NCI-H345 treated with DMSO at 0.1 percent for 48 hours (cell line): ENCODE results near the gene RYR1.
A peak's percentile ranks its signal among the peaks of the same experiment; 100 is the strongest.
"Not testable (repeated sequence)": the region's sequence is repeated elsewhere in the genome, so short reads cannot be mapped to it uniquely, and the experiment has no call there.

Experiments
- DNase-seq: peaks from one replicate; lab custom pipeline; 2025; ENCODE audit not compliant: unreplicated experiment; lab: John Stamatoyannopoulos, UW

Gene RYR1

DNA sequence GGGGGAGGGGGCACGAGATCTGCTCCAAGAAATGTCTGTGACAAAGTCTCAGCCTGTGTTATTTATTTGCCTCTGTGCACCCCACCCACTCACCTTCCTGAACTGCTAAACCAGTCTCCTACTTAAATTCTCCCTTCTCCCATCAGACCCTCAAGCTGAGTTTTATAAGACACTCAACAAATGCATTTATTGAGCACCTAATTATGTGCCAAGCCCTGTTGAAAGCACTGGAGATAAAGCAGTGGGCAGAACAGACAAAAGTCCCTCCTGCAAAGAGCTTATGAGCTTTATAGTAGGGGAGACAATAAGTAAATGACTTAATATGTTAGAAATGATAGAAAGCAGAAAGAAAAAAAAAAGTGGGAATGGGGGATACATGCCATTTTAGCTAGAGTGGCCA lies 34.0 kb upstream of the RYR1 start:
- DNase-seq = no peak

DNA sequence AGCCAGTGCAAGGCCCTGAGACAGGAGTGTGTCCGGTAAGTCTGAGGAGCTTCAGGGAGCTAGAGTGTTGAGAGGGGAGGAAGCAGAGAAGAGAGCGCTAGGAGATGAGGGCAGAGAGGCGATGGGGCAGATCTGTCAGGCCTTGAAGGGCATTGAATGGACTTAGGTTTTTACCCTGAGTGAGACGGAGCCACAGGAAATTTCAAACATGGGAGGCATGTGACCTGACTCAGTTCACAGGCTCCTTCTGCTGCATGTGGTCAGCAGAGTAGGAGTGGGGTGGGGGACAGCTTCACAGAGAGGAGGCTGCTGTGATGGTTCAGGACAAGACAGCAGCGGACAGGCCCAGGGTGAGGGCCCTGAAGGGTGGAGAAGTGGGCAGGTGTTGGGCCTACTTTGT lies 33.1 kb upstream of the RYR1 start:
- no peak for DNase-seq

DNA sequence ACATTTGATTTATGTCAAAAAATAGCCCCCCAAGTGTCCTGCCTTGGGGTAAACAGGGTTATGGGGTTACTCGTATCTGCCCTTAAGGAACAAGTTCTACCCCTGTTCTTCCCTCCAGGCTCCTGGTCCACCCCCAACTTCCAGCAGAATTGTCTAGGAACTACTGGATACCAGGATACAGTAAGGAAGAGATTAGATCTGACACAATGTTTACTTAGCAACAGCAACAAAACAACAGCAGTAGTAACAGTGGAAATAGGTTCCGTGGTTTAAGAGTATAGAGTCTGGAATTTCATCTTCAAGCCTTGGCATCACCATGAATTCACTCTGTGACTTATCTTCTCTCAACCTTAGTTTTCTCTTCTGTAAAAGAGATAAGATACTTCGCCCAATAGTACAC lies 32.3 kb upstream of the RYR1 start:
- no peak for DNase-seq

DNA sequence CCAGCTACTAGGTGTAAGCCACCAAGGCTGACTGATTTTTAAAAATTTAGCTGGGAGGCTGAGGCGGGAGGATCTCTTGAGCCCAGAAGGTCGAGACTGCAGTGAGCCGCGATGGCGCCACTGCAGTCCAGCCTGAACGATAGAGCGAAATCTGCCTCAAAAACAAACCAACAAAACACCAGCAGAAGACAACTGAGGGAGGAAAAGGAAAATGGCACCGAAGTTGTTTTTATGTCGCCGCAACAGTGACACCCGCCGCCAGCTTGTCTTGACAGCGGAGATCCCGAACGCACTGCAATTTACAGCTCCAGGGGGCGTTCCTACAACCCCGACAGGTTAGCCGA lies 30.9 kb upstream of the RYR1 start:
- no peak for DNase-seq

DNA sequence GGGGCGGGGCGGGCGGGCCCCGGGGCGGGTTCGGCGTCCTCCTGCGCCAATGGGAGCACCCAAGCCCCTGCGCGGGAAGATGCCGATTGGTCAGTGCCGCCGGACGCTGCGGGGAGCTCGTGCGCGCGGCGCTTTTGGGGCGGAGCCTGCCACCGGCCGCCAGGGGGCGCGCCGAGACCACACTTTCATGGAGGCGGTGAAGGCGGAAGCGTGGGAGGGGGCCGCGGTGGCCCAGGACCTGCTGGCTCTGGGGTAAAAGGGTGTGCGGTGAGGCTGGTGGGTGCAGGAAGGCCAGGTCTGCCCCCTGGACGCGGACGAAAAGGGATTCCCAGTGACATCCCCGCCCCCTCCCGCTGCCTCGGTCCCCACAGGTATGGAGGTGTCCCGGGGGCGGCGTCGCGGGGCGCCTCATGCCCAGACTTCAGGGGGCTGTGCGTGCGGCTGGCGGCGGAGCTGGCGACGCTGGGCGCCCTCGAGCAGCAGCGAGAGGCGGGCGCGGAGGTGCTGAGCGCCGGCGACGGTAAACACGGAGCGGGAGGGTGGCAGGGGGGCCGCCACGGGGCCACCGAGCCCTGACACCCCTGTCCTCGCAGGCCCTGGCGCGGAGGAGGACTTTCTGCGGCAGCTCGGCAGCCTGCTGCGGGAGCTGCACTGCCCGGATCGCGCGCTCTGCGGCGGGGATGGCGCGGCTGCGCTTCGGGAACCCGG lies 30.4 kb upstream of the RYR1 start, which contains the start of gene FAM98C:
Gene FAM98C (plus strand): TSS at position 127 of the 708 bp plus-strand sequence. CDS start 61 bp downstream, at position 188.
- DNase-seq = peak; percentile 99

DNA sequence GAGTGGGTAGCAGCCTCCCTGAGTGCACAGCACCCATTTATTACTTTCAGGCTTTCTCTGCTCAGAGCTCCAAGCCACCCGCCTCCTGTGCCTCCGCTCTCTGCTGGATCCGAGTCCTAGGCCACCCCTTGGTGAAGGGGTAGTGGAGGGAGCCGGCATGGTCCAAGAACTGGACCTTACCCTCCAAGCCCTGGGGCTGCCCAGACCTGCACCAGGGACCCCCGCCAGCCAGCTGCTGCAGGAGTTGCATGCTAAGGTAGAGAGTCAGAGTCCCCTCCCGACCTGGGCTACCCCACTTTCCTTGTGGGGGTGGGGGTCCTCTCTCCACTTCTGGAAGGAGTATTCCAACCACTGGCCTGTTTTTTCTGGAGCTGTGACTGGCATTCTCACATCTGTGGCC lies 28.6 kb upstream of the RYR1 start:
- DNase-seq = no peak

DNA sequence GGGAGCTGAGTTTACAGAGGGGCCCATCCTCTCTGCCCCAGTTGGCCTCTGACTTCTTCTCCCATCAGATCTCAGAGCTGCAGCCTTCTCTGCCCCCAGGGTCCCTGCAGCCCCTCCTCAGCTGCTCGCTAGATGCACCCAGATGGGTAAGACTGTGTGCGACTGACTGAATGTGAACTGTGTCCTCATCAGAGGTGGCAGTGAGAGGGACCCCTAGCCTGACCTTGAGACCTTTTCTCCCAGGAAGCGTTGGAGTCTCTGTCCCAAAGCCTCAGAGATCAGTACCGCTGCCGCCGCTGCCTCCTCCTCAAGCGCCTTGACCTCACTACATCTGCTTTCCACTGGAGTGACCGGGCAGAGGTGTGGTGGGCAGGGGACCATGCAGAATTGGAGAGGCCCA lies 28.2 kb upstream of the RYR1 start:
- no peak for DNase-seq

DNA sequence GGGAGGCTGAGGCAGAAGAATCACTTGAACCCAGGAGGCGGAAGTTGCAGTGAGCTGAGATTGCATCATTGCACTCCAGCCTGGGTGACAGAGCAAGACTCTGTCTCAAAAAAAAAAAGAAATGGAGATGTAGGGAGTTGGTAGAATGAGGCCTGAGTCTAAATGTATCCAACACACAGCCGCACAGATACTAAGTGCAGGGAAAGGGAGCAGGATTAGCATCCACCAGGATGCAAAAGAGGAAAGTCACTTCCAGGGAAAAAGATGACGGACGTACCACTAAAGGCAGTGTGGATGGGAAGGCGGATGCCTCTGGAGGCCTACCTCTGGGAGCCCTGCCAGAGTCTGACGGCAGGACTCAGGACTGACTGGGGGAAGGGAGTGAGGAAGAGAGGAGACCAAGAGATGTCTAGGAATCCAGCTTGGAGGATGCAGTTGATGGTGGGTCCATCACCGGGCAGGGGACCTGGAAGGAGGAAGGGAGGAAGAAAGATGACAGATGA lies 23.8 kb upstream of the RYR1 start:
- DNase-seq = no peak

DNA sequence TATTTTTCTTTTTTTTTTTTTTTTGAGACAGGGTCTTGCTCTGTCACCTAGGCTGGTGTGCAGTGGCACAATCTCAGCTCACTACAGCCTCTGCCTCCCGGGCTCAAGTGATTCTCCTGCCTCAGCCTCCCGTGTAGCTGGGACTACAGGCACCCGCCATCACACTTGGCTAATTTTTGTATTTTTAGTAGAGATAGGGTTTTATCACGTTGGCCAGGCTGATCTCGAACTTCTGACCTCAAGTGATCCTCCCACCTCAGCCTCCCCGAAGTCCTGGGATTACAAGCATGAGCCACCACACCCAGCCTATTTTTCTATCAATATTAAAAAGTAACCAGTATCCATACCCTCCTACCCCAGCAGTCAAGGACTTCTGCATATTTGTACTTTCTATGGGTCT lies 23.1 kb upstream of the RYR1 start:
- not testable (repeated sequence) for DNase-seq

DNA sequence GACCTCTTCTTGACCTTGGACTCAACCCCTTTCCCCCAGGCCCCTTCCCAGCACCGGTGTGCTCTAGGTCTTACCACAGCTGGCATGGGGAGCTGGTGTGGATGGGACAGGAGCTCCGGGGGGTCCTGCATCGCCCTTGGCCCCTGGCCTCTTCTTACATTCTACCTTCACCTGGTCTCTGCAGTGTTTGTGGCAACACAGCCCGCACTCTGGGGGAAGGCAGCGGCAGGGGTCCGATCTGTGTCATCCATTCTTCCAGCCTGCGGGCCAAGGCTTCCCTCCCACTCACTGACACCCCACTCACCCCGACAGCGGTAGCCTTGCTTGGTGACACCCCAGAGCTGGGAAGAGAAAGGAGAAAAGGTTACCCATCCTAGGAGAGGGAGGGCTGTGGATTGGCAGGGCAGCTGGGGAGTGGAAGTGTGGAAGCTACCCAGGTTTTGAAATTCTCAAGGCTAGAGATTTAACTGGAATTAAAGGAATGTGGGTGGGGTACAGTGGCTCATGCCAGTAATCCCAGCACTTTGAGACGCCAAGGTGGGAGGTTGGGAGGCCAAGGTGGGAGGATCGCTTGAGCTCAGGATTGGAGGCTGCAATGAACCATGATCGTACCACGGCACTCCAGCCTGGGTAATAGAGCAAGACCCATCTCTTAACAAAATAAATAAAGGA lies 22.3 kb upstream of the RYR1 start:
- no peak for DNase-seq

DNA sequence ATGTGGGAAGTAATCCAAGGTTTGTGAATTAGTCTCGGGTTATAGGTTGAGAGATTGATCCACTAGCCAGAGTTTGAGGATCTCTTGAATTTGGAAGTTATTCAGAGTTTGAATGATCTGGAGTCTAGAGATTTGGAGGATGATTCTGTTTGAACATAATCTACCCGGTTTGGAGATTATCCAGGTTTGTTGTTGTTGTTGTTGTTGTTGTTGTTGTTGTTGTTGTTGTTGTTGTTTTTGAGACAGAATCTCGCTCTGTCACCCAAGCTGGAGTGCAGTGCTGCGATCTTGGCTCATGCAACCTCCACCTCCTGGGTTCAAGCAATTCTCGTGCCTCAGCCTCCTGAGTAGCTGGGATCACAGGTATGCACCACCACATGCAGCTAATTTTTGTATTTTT lies 21.6 kb upstream of the RYR1 start:
- DNase-seq = not testable (repeated sequence)

DNA sequence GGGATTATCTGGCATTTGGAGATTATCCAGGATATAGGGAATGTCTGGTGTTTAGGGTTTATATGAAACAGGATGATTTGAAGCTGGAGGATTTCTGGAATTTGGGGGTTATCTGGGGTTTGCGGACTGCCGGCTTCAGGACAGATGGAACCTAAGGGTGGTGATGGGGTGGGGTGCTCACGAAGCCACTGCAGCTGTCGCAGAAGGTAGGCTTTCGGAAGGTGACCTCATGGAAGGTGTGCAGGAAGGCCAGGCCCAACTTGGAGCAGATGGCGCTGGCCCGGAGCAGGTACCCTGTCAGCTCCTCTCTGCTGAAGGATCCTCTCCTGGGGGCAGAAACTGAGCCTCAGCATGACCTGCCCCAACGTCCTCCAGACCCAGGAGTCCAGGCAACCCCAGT lies 21.0 kb upstream of the RYR1 start:
- no peak for DNase-seq

DNA sequence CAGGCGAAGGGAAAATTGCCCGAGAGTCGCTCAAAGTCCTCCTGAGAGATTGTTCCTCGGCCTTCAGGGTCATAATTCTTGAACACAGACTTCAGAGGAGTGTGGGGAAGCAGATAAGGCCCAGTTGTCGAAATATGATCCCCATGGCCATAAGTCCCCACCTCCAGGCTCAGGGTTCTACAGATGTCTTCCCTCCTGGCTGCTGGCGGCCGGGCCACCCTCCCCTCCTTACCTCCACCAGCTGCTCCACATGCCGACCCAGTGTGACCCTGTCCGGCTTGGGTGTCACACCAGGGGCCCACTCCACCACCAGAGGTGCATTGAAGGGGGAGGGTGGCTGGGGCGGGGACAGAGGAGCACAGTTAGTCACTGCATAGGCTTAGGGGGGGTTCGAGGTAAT lies 20.5 kb upstream of the RYR1 start:
- no peak for DNase-seq

DNA sequence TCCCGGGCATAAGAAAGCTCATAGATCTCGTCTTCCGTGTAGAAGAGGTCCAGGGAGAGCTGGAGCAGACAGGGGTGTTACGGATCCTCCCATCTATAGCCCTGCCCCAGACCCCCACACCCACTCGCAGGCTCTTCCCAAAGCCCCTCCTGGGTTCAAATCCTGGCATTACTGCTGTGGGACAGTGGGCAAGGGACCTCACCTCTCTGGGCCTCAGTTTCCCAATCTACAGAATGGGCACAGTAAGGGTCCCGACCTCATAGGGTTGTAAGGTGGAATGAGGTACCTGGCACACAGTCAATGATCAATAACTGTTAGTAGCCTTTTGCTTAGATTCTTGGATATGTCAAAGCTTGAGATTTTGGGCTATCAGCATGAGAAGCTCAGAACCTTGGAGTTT lies 20.1 kb upstream of the RYR1 start:
- DNase-seq = no peak

DNA sequence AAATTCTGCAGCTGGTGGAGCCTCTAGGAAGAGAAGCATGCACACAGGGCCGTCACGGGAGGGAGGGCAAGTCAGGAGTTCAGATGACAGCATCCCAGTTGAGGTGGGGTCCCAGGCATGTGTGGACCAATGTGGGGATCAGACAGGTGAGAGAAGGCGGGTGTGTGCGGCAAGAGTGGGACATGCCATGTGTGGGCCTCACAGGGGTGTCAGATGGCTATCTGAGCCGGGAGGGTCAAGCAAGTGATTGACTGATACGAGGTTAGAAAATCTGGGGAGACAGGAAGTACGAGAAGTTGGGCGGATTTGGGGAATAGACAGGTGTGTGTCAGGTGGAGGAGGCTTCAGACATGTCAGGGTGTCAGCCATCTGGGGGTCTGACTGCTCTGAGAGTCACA lies 16.3 kb upstream of the RYR1 start:
- DNase-seq = no peak

DNA sequence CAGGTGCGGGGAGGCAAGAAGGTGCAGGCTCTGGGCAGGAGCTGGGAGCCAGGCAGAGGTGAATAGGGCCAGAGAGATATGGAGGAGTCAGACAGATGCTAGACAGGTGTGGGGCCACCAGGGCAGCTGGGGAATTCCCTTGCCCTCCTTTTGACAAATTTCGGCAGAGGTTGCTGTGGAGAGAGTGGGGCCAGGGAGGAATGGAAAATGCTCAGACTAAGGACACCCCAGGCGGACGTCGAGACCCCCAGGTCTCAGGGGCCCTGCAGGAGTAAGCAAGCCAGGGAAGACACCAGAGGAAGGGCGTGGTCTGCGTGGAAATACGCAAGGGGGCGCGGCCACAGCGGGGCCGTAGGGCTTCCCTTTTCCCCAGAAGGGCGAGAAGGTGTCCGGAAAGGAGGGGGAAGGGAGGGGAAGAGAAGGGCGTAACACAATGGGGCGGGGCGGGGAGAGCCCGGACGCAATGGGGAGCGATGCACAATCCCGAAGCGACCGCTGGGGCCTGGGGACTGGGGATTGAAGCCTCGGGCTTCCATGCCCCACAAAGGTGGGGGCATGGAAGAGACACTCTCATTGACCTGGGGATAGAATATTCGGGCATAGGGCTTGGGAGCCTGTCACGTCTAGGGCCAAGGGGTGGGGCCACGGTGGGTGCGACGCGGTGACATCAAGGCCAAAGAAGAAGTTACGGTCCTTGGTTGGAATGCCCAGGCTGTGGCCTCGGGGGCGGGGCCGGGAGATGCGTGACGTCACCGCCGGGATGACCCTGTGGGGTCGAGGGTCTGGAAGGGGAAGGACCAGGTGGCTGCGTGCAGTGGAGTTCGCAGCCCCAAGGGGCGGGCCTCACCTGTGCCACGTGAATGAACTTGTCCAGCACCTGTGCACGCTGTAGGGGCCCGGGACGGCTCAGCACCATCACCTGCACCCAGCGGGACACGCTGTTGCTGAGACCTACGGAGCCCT lies 15.7 kb upstream of the RYR1 start:
- peak; percentile 54 for DNase-seq

DNA sequence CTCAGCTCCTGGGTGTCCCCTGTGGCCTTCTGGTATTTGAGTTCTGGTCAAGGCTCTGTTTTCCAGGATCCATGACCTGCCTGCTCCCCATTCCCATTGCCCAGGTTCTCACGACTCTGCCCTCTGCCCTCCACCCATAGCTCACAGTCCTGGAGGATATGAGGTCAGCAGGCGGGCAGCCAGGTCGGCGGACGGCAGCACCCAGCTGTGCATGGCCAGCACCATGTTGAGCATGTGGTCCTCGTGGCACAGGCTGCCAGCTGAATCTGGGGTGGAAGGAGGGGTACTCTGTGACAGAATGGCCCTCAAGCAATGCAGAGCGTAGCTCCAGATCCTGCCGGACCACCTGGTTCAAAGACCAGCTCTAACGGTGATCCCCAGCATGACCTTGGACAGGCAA lies 12.6 kb upstream of the RYR1 start:
- no peak for DNase-seq

DNA sequence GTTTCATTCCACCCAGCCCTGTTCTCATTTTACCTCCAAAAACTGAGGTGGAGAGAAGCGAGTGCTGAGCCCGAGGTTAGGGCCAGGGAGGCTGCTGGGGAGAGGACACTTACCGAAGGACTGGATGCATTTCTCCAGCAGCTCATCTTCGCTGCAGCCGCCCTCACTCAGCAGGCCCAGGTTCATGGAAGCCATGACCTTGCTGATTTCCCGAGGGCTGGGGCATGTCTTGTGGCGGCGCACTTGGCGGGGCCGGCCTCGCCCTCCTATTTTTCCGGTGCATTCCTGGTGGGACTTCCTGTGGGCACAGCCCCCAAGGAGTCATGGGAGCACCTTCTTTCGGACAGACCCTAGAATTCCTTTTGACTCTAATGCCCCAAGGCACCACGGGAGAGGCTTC lies 11.6 kb upstream of the RYR1 start:
- DNase-seq = no peak

DNA sequence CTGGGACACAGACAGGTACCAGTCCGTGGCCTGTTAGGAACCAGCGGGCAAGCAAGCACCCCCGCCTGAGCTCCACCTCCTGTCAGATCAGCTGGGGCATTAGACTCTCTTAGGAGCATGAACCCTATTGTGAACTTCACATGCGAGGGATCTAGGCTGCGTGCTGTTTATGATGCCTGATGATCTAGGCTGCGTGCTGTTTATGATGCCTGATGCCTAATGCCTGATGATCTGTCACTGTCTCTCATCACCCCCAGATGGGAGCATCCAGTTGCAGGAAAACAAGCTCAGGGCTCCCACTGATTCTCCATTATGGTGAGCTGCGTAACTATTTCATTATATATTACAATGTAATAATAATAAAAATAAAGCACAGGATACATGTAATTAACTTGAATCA lies 11.1 kb upstream of the RYR1 start:
- no peak for DNase-seq

DNA sequence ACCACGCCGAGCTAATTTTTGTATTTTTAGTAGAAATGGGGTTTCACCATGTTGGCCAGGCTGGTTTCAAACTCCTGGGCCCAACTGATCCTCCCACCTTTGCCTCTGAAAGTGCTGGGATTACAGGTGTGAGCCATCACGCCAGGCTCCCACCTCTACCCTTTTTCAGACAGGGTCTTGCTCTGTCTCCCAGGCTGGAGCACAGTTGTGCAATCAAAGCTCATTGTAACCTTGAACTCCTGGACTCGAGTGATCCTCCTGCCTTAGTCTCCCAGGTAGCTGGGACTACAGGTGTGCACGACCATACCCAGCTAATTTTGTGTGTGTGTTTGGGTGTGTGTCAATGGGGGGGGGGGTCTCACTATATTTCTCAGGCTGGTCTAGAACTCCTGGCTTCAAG lies 9.2 kb upstream of the RYR1 start:
- no peak for DNase-seq

DNA sequence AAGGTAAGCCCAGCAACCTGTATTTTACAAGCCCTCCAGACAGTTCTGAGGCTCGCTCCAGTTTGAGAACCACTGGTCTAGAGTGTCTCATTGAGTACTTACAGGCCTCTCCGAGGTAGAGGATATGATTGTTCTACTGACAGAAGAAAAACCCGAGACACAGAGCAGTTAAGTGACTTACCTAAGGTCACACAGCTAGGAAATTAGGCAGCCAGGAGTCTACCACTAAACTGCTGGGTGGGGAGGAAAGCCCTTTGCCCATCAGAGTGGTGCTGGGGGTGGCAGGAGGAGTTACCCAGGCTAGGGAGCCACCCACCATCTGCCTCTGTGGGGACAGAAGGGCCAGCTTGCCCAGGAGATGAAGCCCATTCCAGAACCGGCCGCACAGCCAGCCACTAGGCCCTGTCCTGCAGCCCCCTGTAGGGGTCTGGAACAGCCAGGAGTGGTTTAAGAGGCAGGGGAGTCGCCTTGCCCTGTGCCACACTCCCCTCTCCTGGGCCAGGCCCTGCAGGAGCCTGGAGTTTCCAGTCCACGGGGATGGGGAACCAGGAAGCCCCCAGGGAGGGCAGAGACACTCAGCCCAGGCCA lies 8.2 kb upstream of the RYR1 start:
- DNase-seq = no peak
